T-cell (primary cell): ENCODE results near the gene MVB12B. TPM values are rescaled to one million over a fixed set of nuclear protein-coding genes. Genes with fewer than 3 reads are reported as not detected.
"Not testable (repeated sequence)": the region's sequence is repeated elsewhere in the genome, so short reads cannot be mapped to it uniquely, and the experiment has no call there.

Source experiments
- ATAC-seq, 4 experiments: fragments of 200-7000 bp in 3 of 4; fragments of 150-1000 bp in 1 of 4; cut with Tn5 transposase; replicated peaks in 1 of 4; 1 replicate in 3 of 4; 2 replicates in 1 of 4; pipeline ENCODE4 v1.10.0; 2021; ENCODE audit warnings: moderate library complexity in 3 of 4, mild to moderate bottlenecking in 2 of 4, moderate number of reproducible peaks in 1 of 4
- CTCF ChIA-PET, 2 donors: fragments of 300-600 bp; sonication (Branson Sonifier 250); formaldehyde crosslinking; loops; one replicate each; lab custom pipeline; 2022; ENCODE audit warnings: antibody characterized with exemption in 2 of 2; lab: Charles Lee
- POLR2A ChIA-PET, 2 donors: fragments of 300-600 bp; sonication (Branson Sonifier 250); formaldehyde crosslinking; loops; one replicate each; lab custom pipeline; 2022; ENCODE audit warnings: antibody characterized with exemption in 2 of 2; lab: Charles Lee
- DNase-seq, 35 experiments: peaks; one replicate each; pipeline versions ENCODE4 v3.0.0 to v3.0.0-alpha.2; 2013 to 2023
- H3K27ac ChIP-seq: one replicate; pipeline ENCODE4 v1.5.1; 2013; ENCODE audit warnings: low read length
- H3K27me3 ChIP-seq, 2 experiments: replicated peaks in 1 of 2; 1 replicate in 1 of 2; 2 replicates in 1 of 2; pipeline versions ENCODE4 v1.6.1 to v1.7.0; 2013; ENCODE audit warnings: low read length in 1 of 2, mixed read lengths in 1 of 2; ENCODE audit not compliant: control insufficient read depth in 2 of 2, insufficient read depth in 2 of 2; ENCODE audit errors: extremely low read depth in 1 of 2
- H3K36me3 ChIP-seq, 2 donors: 1 replicate in 1 of 2; 2 replicates in 1 of 2; pipeline versions ENCODE4 v1.6.1 to v1.7.0; 2013; ENCODE audit warnings: low read length in 1 of 2; ENCODE audit not compliant: control insufficient read depth in 2 of 2, insufficient read depth in 1 of 2; ENCODE audit errors: extremely low read depth in 1 of 2
- H3K4me1 ChIP-seq, 2 experiments: 1 replicate in 1 of 2; 2 replicates in 1 of 2; pipeline versions ENCODE4 v1.6.1 to v1.7.0; 2013; ENCODE audit warnings: low read length in 2 of 2, mixed read lengths in 1 of 2; ENCODE audit not compliant: insufficient read depth in 2 of 2, control insufficient read depth in 1 of 2; ENCODE audit errors: extremely low read depth in 1 of 2
- H3K4me3 ChIP-seq, 2 donors: 1 replicate in 1 of 2; 2 replicates in 1 of 2; pipeline versions ENCODE4 v1.5.1 to v1.7.0; 2013; ENCODE audit warnings: mild to moderate bottlenecking in 2 of 2, low read length in 1 of 2, moderate library complexity in 1 of 2; ENCODE audit not compliant: control insufficient read depth in 1 of 2; ENCODE audit errors: extremely low read depth in 1 of 2
- H3K9me3 ChIP-seq: 2 replicates; pipeline ENCODE4 v1.7.0; 2013
- H3K27ac Mint-ChIP-seq, 2 donors: one replicate each; pipeline ENCODE4 v1.8.0; 2020 to 2021; ENCODE audit warnings: mild to moderate bottlenecking in 2 of 2, mixed read lengths in 2 of 2
- H3K27me3 Mint-ChIP-seq, 2 donors: one replicate each; pipeline ENCODE4 v1.8.0; 2021 to 2022; ENCODE audit warnings: mixed read lengths in 2 of 2
- H3K36me3 Mint-ChIP-seq: one replicate; pipeline ENCODE4 v1.8.0; 2021; ENCODE audit warnings: mixed read lengths
- H3K4me1 Mint-ChIP-seq, 3 donors: one replicate each; pipeline ENCODE4 v1.8.0; 2020 to 2022; ENCODE audit warnings: mixed read lengths in 3 of 3, mild to moderate bottlenecking in 1 of 3
- H3K4me3 Mint-ChIP-seq, 3 donors: one replicate each; pipeline ENCODE4 v1.8.0; 2020 to 2022; ENCODE audit warnings: mild to moderate bottlenecking in 3 of 3, mixed read lengths in 3 of 3, moderate library complexity in 3 of 3
- H3K9me3 Mint-ChIP-seq, 3 donors: one replicate each; pipeline ENCODE4 v1.8.0; 2020 to 2022; ENCODE audit warnings: mixed read lengths in 3 of 3
- WGBS: methylation state at CpG from one replicate; pipeline ENCODE4 v1.1.5; 2013; ENCODE audit warnings: missing lambda C conversion rate; ENCODE audit not compliant: insufficient coverage; 5-methylcytosine and 5-hydroxymethylcytosine counted together
- total RNA-seq, 35 experiments: library from RNA in 6 of 35; stranded (reverse) in 6 of 35; fragments of 120-200 nt in 1 of 35; gene quantifications; one replicate each; pipeline versions ENCODE4 v1.2.1 to v1.2.4 and lab custom pipeline; 2013 to 2026

MVB12B gene
- total RNA-seq, 5 donors from 2014 or later (not counting 1 experiment from before 2014, with no cell fraction given) = 8.2 to 25.2 (median 10.6) TPM

- H3K36me3 Mint-ChIP-seq = no peaks in the 10 kb centered on the region
- Histone ChIP-seq H3K27ac (no peak overlapping the region), H3K4me3 (no peak overlapping the region), H3K36me3 (no peaks in the 10 kb centered on the region), H3K9me3 (no peaks in the 10 kb centered on the region), H3K27me3 (peaks cover 0 to 5% of the 10 kb centered on the region in 2 experiments), H3K4me1 (no peaks in the 10 kb centered on the region)
- POLR2A ChIA-PET = no interaction called here
- CTCF ChIA-PET = interaction anchor here in 1 of 2 donors (0.5 to 0.6 kb wide), 3 partner anchors 10 to 1145 kb away, joined by 3 to 7 read pairs (median 5); no protein-coding TSS in a partner anchor
- H3K27me3 Mint-ChIP-seq = no peaks in the 10 kb centered on the region
- H3K4me1 Mint-ChIP-seq = no peaks in the 10 kb centered on the region
- no peak for DNase-seq
- no peak overlapping the region for H3K4me3 Mint-ChIP-seq
- no peak for ATAC-seq
- no peaks in the 10 kb centered on the region for H3K9me3 Mint-ChIP-seq
- WGBS = 88% methylated on average over 5 of the region's 6 CpGs
- no peak overlapping the region for H3K27ac Mint-ChIP-seq
These were observed 225.2 kb downstream of the MVB12B start for GRCh38 chr9:126551812-126552211.

GRCh38 chr9:126554292-126554691 is 227.7 kb downstream of the MVB12B start:
- Histone ChIP-seq H3K36me3 (no peaks in the 10 kb centered on the region), H3K4me3 (no peak overlapping the region), H3K9me3 (no peaks in the 10 kb centered on the region), H3K27me3 (peaks cover 0 to 10% of the 10 kb centered on the region in 2 experiments), H3K27ac (no peak overlapping the region), H3K4me1 (no peaks in the 10 kb centered on the region)
- ATAC-seq (no peak), DNase-seq (no peak)
- H3K4me3 Mint-ChIP-seq = no peak overlapping the region
- peaks cover 3 to 10% of the 10 kb centered on the region in 2 donors for H3K27me3 Mint-ChIP-seq
- ChIA-PET POLR2A (no interaction called here), CTCF (no interaction called here)
- WGBS = 98% methylated on average over 5 of the region's 8 CpGs
- H3K4me1 Mint-ChIP-seq = no peaks in the 10 kb centered on the region
- H3K9me3 Mint-ChIP-seq = no peaks in the 10 kb centered on the region
- H3K27ac Mint-ChIP-seq = no peak overlapping the region
- H3K36me3 Mint-ChIP-seq = no peaks in the 10 kb centered on the region

DNA sequence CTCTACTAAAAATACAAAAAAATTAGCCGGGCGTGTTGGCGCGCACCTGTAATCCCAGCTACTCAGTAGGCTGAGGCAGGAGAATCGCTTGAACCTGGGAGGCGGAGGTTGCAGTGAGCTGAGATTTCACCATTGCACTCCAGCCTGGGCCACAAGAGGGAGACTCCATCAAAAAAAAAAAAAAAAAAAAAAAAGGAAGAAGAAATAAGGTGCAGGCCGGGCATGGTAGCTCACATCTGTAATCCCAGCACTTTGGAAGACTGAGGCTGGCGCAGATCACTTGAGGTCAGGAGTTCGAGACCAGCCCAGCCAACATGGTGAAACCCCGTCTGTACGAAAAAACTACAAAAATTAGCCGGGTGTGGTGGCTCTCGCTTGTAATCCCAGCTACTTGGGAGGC is 228.8 kb downstream of the MVB12B start:
- H3K36me3 Mint-ChIP-seq, H3K4me1 ChIP-seq, DNase-seq, POLR2A ChIA-PET, H3K9me3 ChIP-seq, H3K27ac Mint-ChIP-seq, H3K36me3 ChIP-seq, H3K4me1 Mint-ChIP-seq, H3K4me3 Mint-ChIP-seq, H3K27ac ChIP-seq, H3K9me3 Mint-ChIP-seq, ATAC-seq, H3K4me3 ChIP-seq: not testable (repeated sequence)
- H3K27me3 ChIP-seq = peaks cover 0 to 10% of the 10 kb centered on the region in 2 experiments
- peaks cover 7 to 21% of the 10 kb centered on the region in 2 donors for H3K27me3 Mint-ChIP-seq
- CTCF ChIA-PET = interaction anchor here (0.6 to 0.7 kb wide), 6 partner anchors 10 to 590 kb away, joined by 3 to 7 read pairs (median 4); no protein-coding TSS in a partner anchor
- WGBS = 93% methylated on average over 7 of the region's 13 CpGs
